ENCODE measurements around the gene SRD5A2.
"Not testable (repeated sequence)": the region's sequence is repeated elsewhere in the genome, so short reads cannot be mapped to it uniquely, and the experiment has no call there.

Gene SRD5A2

DNA sequence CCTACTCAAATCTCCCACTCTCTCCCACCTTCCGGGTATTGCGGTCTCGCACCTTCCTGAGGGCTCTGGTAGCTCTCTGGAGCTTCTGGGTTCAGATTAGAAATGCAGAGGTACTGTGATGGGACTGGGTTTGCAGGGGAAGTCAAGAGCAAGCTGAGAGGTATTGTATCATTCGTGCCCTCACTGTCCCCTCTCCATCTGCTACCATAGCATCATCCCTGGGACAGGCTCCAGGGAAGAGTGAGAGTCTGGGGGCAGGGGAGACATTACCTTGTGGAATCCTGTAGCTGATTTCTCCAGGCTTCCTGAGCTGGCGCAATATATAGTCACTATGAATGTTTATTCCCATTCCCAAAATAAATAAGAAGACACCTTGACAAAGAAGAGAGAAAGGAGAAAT, 49.6 kb downstream of the SRD5A2 start:
- DNase-seq, result no peak

DNA sequence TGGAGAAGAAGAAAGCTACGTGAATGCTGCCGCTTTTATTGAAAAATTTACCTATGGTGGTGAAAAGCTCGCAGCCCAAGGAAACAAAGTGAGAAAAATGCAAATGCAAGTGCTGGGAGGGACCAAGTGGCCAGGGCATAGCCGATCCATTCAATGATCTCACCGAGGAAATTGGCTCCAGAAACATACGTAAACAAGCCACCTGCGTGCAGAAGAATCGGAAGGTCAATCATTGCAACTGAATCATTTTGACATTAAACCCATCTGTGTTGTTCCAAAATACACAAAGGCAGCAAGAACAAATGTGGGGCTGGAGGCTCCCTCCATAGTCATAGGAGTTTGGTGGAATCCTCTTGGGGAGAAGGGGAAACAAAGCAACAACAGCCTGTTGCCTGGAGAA, 51.5 kb downstream of the SRD5A2 start:
- no peak for DNase-seq

DNA sequence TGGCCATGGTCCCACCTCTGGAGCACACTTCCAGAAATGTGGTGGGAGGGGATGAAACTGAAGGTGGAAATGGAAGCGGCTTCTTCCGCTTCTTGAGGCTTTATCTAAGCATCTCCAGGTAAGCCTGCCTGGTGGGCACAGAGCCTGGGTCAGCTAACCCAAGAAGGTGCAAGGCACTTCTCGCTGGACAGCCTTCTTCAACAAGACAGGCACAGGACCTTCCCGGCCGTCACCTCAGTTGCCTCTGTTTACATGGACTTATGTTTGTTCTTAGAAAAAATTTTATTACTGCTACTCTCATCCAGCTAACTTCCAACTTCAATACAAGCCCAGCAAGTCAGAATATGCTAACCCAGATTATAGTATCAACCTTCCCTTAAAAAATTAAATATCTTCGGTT, 51.9 kb downstream of the SRD5A2 start:
- no peak for DNase-seq

DNA sequence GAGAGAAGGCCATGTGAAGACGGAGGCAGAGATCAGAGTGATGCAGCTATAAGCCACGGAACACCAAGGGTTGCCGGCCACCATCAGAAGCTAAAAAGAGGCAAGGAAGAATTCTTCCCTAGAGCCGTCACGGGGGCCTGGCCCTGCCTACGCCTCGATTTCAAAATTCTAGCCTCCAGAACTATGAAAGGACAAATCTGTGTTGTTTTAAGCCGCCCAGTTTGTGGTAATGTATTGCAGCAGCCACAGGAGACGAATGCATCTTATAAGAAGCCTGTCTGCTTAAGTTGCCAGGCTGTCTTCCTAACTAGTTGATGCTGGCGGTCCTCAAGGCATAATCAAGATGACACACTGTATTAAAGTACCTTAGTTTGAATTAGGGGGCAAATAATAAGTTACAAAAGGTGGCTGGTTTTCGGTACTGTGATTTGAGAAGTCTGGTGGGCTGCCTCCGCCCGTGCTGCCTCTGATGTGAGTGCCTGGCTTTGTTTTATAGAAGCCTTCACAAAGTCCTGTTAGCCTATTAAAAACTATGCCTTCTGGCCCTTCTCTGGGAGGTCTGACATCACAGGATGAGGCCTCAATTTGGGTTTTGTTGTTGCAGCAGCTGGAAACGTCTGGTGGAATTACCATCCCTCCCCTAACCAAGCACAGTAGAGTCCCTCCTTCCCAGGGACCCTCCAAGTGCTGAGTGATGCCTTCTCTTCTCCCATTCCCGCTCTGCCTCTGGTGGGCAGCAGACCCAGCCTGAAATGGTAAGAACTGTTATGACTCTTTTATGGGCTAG, 53.6 kb downstream of the SRD5A2 start:
- DNase-seq, result no peak

DNA sequence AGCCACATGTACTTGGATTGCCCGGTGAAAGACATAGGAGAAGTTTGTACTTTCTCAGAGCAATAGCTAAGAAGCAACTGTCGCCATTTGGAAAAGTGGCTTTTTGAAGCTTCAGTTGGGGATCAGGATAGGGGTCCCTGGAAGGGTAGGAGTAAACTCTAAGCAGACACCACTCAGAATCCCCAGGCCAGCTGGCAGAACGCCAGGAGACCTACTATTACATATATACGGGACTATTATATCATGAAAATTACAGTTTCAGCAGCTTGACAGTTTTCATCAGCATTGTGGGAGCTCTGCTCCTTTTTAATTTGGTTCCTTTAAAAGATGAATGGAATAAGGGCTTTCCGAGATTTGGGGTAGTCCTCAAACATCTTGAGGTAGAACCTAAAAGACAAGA, 54.9 kb downstream of the SRD5A2 start:
- DNase-seq, result no peak

DNA sequence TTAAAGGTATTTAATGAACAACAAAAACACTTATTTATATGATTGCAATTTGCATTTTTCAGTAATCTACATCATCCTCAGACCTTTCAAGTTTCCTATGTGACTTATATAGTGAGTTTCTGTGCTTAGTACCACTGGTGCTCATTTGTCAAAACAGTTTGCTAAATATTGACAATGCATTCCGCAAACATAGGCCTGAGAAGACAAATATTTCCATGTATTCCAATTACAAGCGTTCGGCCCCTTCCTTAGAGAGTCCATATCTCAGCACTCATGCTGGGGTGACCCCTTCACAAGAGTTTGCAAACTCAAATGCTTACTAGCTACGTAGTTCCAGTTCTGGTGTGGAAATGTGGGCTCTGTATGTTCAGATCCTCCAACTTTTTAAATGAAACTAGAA, 56.1 kb downstream of the SRD5A2 start:
- no peak for DNase-seq

DNA sequence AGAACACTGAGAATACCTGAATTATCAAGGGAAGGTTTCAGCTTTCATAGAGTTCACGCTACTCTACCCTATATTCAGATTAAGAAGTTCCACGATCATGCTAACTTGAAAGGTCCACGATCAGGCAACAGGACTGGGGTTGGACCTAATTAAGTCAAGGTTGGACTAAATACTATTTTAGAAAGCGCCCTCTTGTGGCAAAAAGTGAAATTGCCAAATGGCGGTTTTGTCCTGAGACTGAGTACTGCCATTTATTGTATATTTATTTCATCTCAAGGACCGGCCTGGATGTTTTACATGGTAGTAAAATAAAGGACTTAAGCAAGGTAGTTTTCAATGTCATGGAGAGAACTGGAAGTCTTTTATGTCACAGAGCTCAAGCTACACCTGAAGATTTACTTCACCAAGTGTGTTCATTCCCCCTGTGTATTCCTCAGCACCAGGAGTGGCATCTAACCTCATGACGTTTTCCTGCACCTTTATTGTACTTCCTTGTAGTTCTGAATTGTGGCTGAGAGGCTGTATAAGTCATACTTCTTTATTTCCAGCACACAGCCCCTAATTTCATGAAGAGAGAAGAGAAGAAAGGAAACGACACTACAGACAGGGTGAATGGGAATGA, 56.8 kb downstream of the SRD5A2 start:
- DNase-seq, result peak; percentile 61

DNA sequence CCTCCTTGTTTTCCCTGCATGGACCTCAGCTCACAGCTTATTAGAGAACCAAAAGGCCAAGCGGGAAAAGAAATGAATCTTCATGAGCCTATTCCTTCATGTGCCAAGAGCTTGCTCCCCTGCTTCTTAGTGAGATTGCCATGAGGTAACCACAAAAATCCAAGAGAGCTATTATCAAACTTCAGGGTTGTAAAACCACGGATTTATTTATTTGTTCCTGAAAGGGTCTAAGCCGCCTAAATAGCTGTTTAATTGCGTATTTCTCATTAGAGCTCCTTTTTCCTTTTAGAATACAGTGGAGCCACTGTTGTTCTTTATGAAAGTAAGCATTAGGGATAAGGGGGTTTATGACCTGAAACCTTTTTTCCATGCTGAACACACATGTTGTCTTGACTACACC, 58.0 kb downstream of the SRD5A2 start:
- DNase-seq, result no peak

DNA sequence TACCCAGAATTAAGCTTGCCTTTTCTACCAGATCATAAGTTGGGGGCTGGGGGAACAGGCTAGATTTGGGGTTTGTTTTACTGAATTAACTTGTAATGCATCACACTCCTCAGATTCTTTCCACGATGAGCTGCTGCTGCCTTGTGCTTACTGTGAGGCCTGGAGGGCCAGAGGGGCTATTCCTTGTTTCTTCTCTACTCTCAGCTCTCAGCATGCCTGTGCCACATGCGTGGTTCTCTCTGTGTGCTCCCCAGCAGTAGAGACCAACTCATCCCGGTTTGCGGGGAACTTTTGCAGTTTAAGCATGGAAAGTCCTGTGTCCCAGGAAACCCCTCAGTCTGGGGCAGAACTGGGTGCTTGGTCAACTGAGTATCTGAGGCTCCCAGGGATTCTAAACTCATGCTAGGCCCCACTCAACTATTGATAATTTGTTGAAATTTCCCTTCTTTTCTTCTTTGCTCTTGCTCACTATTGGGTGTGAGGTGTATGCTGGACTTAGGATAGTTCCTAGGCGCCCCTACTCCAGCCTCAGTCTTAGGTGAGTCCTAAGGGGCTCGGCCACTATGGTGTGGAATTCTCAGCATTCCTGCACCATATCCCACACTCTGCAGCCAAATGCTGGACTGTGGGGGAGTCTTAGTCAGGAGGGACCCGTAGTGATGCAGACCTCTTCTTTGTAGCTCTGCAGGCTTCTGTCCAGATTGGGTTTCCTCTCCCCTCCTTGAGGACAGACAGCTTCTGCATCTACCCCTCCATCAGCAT, 63.1 kb downstream of the SRD5A2 start:
- no peak for DNase-seq

DNA sequence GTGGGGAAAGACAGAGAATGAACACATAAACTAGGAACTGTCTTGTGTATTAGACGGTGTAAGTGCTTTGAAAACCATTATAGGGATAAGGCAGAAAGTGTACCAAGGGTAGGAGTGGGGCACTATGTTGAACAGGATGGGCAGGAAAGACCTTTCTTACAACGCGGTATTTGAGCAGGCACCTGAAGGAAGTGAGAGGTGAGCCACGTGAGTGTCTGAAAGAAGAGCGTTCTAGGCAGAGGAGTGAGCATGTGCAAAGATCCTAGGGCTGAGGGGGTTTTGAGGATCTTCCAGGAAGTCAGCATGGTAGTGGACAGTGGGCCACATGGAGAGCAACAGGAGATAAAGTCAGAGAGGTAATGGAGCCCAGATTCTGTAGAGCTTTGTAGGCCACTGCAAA, 65.2 kb downstream of the SRD5A2 start:
- no peak for DNase-seq

DNA sequence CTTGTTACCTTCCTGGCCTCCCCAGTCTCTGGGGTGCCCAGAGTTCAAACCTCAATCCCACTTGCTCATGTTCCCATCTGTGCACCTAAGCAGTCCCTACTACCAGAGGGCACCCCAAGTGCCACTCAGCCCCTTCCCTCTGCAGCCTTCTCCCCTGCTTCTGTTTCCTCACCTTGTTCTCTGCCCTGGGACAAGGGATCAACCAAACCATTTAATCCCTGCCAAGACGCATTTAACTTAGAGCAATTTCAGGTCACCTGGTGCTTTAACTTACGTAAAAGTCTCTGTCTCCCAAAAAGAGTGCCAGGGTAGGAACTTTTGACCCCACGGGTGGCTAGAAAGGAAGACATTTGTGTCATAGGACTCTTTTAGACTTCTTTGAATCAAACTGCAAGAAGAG, 67.2 kb downstream of the SRD5A2 start:
- DNase-seq, result no peak

DNA sequence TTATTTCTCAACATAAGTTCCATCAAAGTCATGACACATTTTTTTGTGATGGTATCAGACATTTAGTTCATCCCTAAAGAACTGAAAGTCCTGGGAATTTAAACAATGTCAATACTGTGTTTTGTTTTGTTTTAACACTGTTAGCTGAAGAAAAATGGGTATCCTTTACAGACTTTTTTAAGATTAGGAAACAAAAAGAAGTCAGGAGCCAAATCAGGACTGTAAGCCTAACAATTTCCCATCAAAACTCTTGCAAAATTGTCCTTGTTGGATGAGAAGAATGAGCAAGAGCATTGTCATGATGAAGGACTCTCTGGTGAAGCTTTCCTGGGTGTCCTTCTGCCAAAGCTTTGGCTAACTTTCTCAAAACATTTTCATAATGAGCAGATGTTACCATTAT, 69.4 kb downstream of the SRD5A2 start:
- no peak for DNase-seq

DNA sequence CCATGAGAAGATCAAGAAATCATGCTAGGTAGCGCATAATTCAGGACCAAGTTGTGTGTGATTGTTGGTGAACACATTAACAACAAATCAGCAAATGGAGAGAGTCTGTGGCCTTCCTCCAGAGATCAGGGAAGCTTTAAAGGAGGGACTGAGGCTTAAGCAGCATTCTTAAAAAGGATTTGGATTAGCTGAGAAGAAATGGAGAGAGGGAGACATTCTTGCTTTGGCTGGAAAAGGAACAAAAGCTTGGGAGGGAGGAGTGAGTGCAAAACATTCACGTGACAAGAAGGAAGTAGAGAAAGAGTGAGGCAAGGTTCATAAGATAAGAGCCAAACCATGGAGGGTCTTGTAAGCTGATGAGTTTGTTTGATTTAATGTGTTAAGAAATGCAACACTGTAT, 75.6 kb downstream of the SRD5A2 start:
- no peak for DNase-seq

DNA sequence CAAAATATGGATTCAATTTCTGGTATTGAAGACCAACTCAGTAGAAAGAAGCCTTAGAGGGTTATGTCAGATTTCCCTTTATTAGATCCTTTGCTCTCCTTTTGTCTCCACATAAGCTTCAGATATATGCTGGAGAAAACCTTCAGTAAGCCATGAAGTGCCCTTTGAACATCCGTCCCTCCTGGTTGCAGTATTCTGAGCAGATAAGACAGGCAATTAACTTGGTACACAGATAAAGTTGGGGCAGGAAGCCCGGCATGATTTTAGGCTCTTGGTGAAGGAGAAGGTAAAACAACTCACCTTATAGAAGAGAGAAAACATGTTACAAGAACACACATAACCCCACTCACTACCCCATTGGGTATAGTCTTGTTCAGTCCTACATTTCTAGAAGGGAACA, 76.4 kb downstream of the SRD5A2 start:
- DNase-seq, result no peak

DNA sequence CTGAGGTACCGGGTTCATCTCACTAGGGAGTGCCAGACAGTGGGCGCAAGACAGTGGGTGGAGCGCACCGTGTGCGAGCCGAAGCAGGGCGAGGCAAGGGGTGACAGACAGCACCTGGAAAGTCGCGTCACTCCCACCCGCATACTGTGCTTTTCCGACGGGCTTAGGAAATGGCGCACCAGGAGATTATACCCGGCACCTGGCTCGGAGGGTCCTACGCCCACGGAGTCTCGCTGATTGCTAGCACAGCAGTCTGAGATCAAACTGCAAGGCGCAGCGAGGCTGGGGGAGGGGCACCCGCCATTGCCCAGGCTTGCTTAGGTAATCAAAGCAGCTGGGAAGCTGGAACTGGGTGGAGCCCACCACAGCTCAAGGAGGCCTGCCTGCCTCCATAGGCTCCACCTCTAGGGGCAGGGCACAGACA, 84.3 kb downstream of the SRD5A2 start:
- DNase-seq, result not testable (repeated sequence)

DNA sequence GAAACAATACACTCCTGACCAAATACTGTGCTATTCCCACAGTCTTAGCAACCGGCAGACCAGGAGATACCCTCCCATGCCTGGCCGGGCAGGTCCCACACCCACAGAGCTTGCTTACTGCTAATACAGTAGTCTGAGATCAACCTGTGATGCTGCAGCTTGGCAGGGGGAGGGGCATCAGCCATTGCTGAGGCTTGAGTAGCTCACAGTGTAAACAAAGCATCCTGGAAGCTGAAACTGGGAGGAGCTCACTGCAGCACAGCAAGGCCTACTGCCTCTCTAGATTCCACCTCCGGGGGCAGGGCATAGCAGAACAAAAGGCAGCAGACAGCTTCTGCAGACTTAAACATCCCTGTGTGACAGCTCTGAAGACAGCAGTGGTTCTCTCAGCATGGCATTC, 91.4 kb downstream of the SRD5A2 start:
- not testable (repeated sequence) for DNase-seq

DNA sequence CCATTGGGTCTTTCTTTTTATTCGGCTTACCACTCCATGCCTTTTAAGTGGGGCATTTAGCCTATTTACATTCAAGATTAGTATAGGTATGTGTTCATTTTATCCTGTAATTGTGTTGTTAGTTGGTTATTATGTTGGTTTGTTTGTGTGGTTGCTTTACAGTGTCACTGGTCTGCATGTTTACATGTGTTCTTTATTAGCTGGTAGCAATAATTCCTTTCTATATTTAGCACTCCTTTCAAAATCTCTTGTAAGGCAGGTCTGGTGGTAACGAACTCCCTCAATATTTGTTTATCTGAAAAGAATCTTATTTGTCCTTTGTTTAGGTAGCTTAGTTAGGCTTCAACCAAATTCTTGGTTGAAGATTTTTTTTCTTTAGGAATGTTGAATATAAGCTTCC, 97.5 kb downstream of the SRD5A2 start:
- DNase-seq, result no peak

DNA sequence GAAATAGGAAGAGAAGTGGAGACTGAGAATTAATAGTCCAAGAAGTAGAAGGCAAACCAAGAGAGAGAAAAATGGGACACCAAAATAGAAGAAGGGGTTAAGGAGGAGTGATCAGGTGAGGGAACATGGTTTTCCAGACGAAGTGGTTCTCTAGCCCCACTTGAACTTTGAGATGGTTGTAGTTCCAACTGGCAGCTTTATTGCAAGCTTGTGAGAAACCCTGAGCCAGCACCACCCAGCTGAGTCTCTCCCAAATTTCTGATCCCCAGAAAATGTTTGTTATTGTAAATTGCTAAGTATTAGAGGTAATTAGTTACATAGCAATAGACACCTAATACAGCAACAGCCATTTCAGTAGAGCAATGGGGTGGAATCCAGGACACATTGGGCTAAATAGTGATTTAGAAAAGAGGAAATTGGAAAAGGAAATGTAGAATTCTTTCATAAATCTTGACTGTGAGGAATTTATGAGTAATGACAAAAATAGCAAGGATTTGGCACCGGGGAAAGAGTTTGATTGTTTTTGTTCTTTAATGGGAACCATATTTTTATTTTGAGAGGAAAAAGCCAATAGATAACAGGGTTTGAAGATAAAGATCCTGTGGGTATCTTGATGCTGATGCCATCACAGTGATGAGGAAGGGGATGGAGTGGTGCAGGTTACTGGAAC, 104.1 kb downstream of the SRD5A2 start:
- no peak for DNase-seq

DNA sequence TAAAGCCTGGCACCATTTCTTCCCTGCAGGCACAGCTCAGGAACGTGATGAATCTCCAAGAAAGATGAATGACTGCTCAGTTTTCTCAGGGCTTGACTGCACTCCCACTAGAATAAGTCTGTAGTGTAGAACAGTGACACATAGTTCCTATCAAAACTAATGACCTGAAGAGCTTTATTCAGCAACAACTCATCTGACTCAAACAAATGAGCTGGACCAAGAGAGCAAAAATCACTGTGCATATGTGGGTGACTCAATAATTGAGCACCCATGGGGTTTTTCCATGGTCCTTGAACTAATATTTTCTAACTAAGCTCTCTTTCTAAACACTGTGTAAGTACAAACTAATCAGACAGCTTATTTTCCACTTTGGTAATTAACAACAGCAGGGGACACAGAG, 105.0 kb downstream of the SRD5A2 start:
- DNase-seq, result no peak

DNA sequence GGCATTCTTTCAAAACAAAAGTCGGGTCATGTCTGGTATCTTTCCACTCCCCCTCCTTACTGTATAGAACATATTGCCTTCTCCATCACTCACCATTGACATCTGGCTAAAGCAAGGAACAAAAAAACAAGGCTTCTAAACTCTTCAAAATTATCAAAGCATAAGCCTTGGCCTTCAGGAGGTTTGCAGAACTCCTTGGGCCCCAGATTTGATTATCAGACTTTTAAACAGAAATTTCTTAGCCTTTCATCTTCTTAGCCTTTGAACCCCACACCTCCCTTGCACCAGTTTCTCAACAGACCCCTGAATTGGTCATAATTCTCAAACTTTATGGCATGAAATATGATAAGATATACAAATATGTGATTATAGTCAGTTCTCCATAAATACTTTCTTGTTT, 106.4 kb downstream of the SRD5A2 start:
- DNase-seq, result no peak
